Measurements from ENCODE around the gene CPNE7. TPM values are rescaled to one million over a fixed set of nuclear protein-coding genes. Genes with fewer than 3 reads are reported as not detected.
"Not testable (repeated sequence)": the region's sequence is repeated elsewhere in the genome, so short reads cannot be mapped to it uniquely, and the experiment has no call there.

The CPNE7 gene
- total RNA-seq, 4 donors from 2014 or later, result 0.19 to 2.4 (median 1.1) TPM; not detected in 1

- ATAC-seq (ENCODE audit: low FRiP score), result no peak
- no peak for TF ChIP-seq CTCF (IDR thresholded peaks at IDR 0.05)
- no peak for DNase-seq (ENCODE audit: low spot score)
Measured at GRCh38 chr16:89567656-89568594, 7.6 kb upstream of the CPNE7 start.

- no peak for TF ChIP-seq CTCF (IDR thresholded peaks at IDR 0.05)
- DNase-seq (ENCODE audit: low spot score) (no peak), ATAC-seq (ENCODE audit: low FRiP score) (no peak)
Measured at GRCh38 chr16:89569506-89570341, 5.8 kb upstream of the CPNE7 start.

DNA sequence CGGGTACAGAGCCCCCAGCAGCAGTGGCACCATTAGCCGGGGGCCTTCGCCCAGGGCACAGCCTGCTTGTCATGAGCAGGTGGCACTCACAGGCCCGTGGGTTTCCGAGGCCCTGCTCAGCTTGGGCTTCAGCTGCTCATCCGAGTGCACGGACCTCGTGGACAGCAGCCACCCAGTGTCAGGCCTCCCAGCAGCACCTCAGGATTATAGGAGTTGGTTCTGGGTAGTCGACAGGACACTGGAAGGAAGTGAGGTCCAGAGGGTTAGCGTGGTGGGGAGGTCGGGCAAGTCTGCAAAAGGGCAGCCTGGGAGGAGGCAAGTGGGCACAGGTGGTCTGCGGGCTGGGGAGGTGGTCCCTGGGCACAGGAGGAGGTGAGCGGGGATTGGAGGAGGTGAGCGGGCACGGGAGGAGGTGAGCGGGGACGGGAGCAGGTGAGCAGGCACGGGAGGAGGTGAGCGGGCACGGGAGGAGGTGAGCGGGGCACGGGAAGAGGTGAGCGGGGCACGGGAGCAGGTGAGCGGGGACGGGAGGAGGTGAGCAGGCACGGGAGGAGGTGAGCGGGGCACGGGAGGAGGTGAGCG, 5.1 kb upstream of the CPNE7 start:
- DNase-seq (ENCODE audit: low spot score), result no peak

DNA sequence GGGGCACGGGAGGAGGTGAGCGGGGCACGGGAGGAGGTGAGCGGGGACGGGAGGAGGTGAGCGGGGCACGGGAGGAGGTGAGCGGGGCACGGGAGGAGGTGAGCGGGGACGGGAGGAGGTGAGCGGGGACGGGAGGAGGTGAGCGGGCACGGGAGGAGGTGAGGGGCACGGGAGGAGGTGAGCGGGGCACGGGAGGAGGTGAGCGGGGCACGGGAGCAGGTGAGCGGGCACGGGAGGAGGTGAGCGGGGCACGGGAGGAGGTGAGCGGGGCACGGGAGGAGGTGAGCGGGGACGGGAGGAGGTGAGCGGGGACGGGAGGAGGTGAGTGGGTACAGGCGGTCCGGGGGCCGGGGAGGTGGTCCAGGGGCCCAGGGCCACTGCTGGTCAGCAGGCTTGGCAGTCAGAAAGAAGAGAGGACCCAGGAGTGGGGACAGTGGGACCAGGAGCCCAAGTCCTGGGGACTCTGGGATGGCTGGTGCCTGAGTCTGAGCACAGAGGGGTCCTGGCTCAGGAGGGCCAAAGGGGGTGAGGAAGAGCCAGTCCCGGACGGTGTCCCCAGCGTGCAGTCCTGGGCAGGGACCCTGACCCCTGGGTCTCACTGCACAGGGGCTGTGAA, 4.5 kb upstream of the CPNE7 start:
- ATAC-seq (ENCODE audit: low FRiP score); DNase-seq (ENCODE audit: low spot score): not testable (repeated sequence)

More for the DNA sequence above, 5.1 kb upstream of the CPNE7 start:
- ATAC-seq (ENCODE audit: low FRiP score), result no peak
- no peak for TF ChIP-seq CTCF (IDR thresholded peaks at IDR 0.05)

DNA sequence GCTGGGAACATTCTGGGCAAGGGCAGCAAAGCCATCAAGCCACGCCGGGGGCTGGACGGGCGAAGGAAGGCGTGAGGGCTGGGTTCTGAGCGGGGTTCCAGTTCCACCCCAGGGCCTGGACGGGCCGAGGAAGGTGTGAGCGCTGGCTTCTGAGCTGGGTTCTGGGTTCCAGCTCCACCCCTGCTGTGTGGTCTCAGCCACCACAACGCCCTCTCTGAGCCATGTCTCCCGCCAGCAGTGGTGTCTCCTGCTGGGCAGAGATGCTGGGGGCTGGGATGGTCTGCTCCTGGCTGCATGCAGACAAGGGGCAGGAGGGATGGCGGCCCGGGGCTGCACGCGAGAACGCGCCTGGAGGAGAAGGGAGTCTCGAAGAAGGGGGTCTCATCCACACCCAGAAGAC, 3.9 kb upstream of the CPNE7 start:
- TF ChIP-seq CTCF (IDR thresholded peaks at IDR 0.05), result no peak
- DNase-seq (ENCODE audit: low spot score) (no peak), ATAC-seq (ENCODE audit: low FRiP score) (no peak)

GRCh38 chr16:89572073-89572484, 3.5 kb upstream of the CPNE7 start:
- no peak for TF ChIP-seq CTCF (IDR thresholded peaks at IDR 0.05)
- ATAC-seq (ENCODE audit: low FRiP score), result no peak
- DNase-seq (ENCODE audit: low spot score), result no peak
